ENCODE data around the gene SCML1.

Gene SCML1

DNA sequence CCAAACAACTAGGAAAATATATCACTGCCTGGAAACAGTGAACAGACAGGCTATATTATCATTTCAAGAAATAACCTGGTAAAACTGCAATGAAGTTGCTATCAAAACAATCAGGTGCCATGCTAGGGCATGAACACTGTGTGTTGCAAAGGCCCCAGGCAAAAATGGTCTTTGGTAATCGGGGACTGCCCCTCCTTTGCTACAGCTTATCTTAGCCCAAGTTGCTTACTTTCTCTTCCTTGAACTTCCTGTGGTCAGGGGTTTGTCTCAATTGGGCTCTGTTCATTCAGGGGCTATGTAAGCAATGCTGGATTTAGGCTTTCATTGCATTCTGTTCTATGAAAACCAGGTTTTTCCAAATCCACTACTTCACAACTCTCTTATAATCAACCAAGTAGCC lies 30.4 kb downstream of the SCML1 start:
- no peaks in the 10 kb centered on the region for H3K9me3 ChIP-seq (ENCODE audit: control insufficient read depth, insufficient read depth, low read depth, low read length)
- CTCF ChIA-PET = interaction anchor here (0.6 to 0.8 kb wide), 2 partner anchors 62 to 81 kb away, joined by 3 read pairs; no protein-coding TSS in a partner anchor
- no peak for TF ChIP-seq ZBTB8A (tag by site-specific recombination; IDR thresholded peaks at IDR 0.05)
- no peak for TF ChIP-seq ZNF211 (tag by site-specific recombination; IDR thresholded peaks at IDR 0.05; ENCODE audit: low read depth)
- no peak for TF ChIP-seq ZNF121 (tag by site-specific recombination; IDR thresholded peaks at IDR 0.05)
- TF ChIP-seq, protein P1, sequence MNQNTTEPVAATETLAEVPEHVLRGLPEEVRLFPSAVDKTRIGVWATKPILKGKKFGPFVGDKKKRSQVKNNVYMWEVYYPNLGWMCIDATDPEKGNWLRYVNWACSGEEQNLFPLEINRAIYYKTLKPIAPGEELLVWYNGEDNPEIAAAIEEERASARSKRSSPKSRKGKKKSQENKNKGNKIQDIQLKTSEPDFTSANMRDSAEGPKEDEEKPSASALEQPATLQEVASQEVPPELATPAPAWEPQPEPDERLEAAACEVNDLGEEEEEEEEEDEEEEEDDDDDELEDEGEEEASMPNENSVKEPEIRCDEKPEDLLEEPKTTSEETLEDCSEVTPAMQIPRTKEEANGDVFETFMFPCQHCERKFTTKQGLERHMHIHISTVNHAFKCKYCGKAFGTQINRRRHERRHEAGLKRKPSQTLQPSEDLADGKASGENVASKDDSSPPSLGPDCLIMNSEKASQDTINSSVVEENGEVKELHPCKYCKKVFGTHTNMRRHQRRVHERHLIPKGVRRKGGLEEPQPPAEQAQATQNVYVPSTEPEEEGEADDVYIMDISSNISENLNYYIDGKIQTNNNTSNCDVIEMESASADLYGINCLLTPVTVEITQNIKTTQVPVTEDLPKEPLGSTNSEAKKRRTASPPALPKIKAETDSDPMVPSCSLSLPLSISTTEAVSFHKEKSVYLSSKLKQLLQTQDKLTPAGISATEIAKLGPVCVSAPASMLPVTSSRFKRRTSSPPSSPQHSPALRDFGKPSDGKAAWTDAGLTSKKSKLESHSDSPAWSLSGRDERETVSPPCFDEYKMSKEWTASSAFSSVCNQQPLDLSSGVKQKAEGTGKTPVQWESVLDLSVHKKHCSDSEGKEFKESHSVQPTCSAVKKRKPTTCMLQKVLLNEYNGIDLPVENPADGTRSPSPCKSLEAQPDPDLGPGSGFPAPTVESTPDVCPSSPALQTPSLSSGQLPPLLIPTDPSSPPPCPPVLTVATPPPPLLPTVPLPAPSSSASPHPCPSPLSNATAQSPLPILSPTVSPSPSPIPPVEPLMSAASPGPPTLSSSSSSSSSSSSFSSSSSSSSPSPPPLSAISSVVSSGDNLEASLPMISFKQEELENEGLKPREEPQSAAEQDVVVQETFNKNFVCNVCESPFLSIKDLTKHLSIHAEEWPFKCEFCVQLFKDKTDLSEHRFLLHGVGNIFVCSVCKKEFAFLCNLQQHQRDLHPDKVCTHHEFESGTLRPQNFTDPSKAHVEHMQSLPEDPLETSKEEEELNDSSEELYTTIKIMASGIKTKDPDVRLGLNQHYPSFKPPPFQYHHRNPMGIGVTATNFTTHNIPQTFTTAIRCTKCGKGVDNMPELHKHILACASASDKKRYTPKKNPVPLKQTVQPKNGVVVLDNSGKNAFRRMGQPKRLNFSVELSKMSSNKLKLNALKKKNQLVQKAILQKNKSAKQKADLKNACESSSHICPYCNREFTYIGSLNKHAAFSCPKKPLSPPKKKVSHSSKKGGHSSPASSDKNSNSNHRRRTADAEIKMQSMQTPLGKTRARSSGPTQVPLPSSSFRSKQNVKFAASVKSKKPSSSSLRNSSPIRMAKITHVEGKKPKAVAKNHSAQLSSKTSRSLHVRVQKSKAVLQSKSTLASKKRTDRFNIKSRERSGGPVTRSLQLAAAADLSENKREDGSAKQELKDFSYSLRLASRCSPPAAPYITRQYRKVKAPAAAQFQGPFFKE (tag by site-specific recombination; IDR thresholded peaks at IDR 0.05; ENCODE audit: borderline replicate concordance) = no peak
- TF ChIP-seq ZNF311 (tag by site-specific recombination; IDR thresholded peaks at IDR 0.05; ENCODE audit: borderline replicate concordance) = no peak
- no peak for TF ChIP-seq ZNF112 (tag by site-specific recombination; IDR thresholded peaks at IDR 0.05)
- TF ChIP-seq ZNF76 (tag by site-specific recombination; IDR thresholded peaks at IDR 0.05; ENCODE audit: borderline replicate concordance, low read depth) = no peak
- TF ChIP-seq ZNF600 (tag by site-specific recombination; IDR thresholded peaks at IDR 0.05) = no peak
- TF ChIP-seq ATF2 (tag by site-specific recombination; IDR thresholded peaks at IDR 0.05; ENCODE audit: low read depth) = no peak
- TF ChIP-seq KLF10 (tag by site-specific recombination; IDR thresholded peaks at IDR 0.05) = no peak
- TF ChIP-seq GLIS1 (tag by site-specific recombination; IDR thresholded peaks at IDR 0.05) = no peak
- TF ChIP-seq SCRT2 (tag by site-specific recombination; IDR thresholded peaks at IDR 0.05) = no peak
- TF ChIP-seq YY1 (tag by site-specific recombination; IDR thresholded peaks at IDR 0.05) = no peak
- no peak for TF ChIP-seq ZNF692 (tag by site-specific recombination; IDR thresholded peaks at IDR 0.05)
- TF ChIP-seq, protein P2, sequence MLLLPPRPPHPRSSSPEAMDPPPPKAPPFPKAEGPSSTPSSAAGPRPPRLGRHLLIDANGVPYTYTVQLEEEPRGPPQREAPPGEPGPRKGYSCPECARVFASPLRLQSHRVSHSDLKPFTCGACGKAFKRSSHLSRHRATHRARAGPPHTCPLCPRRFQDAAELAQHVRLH (tag by site-specific recombination; IDR thresholded peaks at IDR 0.05) = no peak
- no peak for TF ChIP-seq PRDM4 (tag by site-specific recombination; IDR thresholded peaks at IDR 0.05)
- TF ChIP-seq ZNF214 (tag by site-specific recombination; IDR thresholded peaks at IDR 0.05; ENCODE audit: borderline replicate concordance) = no peak
- TF ChIP-seq ZNF19 (tag by site-specific recombination; IDR thresholded peaks at IDR 0.05; ENCODE audit: low read depth) = no peak
- POLR2A ChIA-PET = no interaction called here
- no peak overlapping the region for H3K27ac ChIP-seq (ENCODE audit: extremely low read depth, low read depth, low read length)
- no peaks in the 10 kb centered on the region for H3K36me3 ChIP-seq (ENCODE audit: control insufficient read depth in 2 of 2, insufficient read depth in 1 of 2, low read length in 2 of 2)
- H3K4me1 ChIP-seq (ENCODE audit: control insufficient read depth, insufficient read depth, low read length) = no peaks in the 10 kb centered on the region
- no peak overlapping the region for H3K4me3 ChIP-seq (ENCODE audit: low read depth, low read length)
